Measurements from ENCODE around the gene DTD1.

Gene DTD1

GRCh38 chr20:18749528-18749927 is 161.7 kb downstream of the DTD1 start:
- Histone ChIP-seq H3K4me3 (ENCODE audit: low read depth in 1 of 2, low read length in 2 of 2) (no peak overlapping the region), H3K9ac (ENCODE audit: low read depth, low read length) (no peak overlapping the region), H3K79me2 (ENCODE audit: insufficient read depth, low read length) (no peaks in the 10 kb centered on the region), H3K27ac (ENCODE audit: low read length) (no peak overlapping the region), H3K9me3 (ENCODE audit: insufficient read depth, low read length, severe bottlenecking) (no peaks in the 10 kb centered on the region), H3K27me3 (ENCODE audit: insufficient read depth, low read length, poor library complexity) (peaks cover 7% of the 10 kb centered on the region), H3K36me3 (ENCODE audit: insufficient read depth, low read length) (no peaks in the 10 kb centered on the region), H4K20me1 (ENCODE audit: insufficient read depth, low read length) (no peaks in the 10 kb centered on the region), H3K4me2 (ENCODE audit: insufficient read depth, low read length) (no peak overlapping the region), H2AFZ (ENCODE audit: low read depth, low read length) (no peak overlapping the region), H3K4me1 (ENCODE audit: insufficient read depth, low read length) (no peaks in the 10 kb centered on the region)
- DNase-seq (no peak), ATAC-seq (ENCODE audit: insufficient read depth, low read depth) (no peak)
- TF ChIP-seq CTCF (IDR thresholded peaks at IDR 0.05; ENCODE audit: borderline replicate concordance, extremely low read depth, low read length, poor library complexity, severe bottlenecking) (no peak), EZH2 (IDR thresholded peaks at IDR 0.05; ENCODE audit: borderline replicate concordance, low read depth, low read length, severe bottlenecking) (no peak)

- no peak overlapping the region for H3K27ac ChIP-seq (ENCODE audit: low read length)
- H3K36me3 ChIP-seq (ENCODE audit: insufficient read depth, low read length): no peaks in the 10 kb centered on the region
- peaks cover 7% of the 10 kb centered on the region for H3K27me3 ChIP-seq (ENCODE audit: insufficient read depth, low read length, poor library complexity)
- no peak overlapping the region for H3K9ac ChIP-seq (ENCODE audit: low read depth, low read length)
- H2AFZ ChIP-seq (ENCODE audit: low read depth, low read length): no peak overlapping the region
- H3K9me3 ChIP-seq (ENCODE audit: insufficient read depth, low read length, severe bottlenecking): no peaks in the 10 kb centered on the region
- H4K20me1 ChIP-seq (ENCODE audit: insufficient read depth, low read length): no peaks in the 10 kb centered on the region
- TF ChIP-seq CTCF (IDR thresholded peaks at IDR 0.05; ENCODE audit: borderline replicate concordance, extremely low read depth, low read length, poor library complexity, severe bottlenecking) (no peak), EZH2 (IDR thresholded peaks at IDR 0.05; ENCODE audit: borderline replicate concordance, low read depth, low read length, severe bottlenecking) (no peak)
- no peak overlapping the region for H3K4me3 ChIP-seq (ENCODE audit: low read depth in 1 of 2, low read length in 2 of 2)
- no peaks in the 10 kb centered on the region for H3K79me2 ChIP-seq (ENCODE audit: insufficient read depth, low read length)
- DNase-seq (no peak), ATAC-seq (ENCODE audit: insufficient read depth, low read depth) (no peak)
- H3K4me2 ChIP-seq (ENCODE audit: insufficient read depth, low read length): no peak overlapping the region
- no peaks in the 10 kb centered on the region for H3K4me1 ChIP-seq (ENCODE audit: insufficient read depth, low read length)
Observed at GRCh38 chr20:18750735-18751134, 162.9 kb downstream of the DTD1 start.

- no peak overlapping the region for H3K4me2 ChIP-seq (ENCODE audit: insufficient read depth, low read length)
- DNase-seq: no peak
- no peak overlapping the region for H3K27ac ChIP-seq (ENCODE audit: low read length)
- H3K4me3 ChIP-seq (ENCODE audit: low read depth in 1 of 2, low read length in 2 of 2): no peak overlapping the region
- no peak overlapping the region for H2AFZ ChIP-seq (ENCODE audit: low read depth, low read length)
- no peaks in the 10 kb centered on the region for H3K4me1 ChIP-seq (ENCODE audit: insufficient read depth, low read length)
- H3K9me3 ChIP-seq (ENCODE audit: insufficient read depth, low read length, severe bottlenecking): no peaks in the 10 kb centered on the region
- H3K27me3 ChIP-seq (ENCODE audit: insufficient read depth, low read length, poor library complexity): peaks cover 2% of the 10 kb centered on the region
- no peak for ATAC-seq (ENCODE audit: insufficient read depth, low read depth)
- H3K9ac ChIP-seq (ENCODE audit: low read depth, low read length): no peak overlapping the region
- TF ChIP-seq CTCF (IDR thresholded peaks at IDR 0.05; ENCODE audit: borderline replicate concordance, extremely low read depth, low read length, poor library complexity, severe bottlenecking) (no peak), EZH2 (IDR thresholded peaks at IDR 0.05; ENCODE audit: borderline replicate concordance, low read depth, low read length, severe bottlenecking) (no peak)
- no peaks in the 10 kb centered on the region for H3K36me3 ChIP-seq (ENCODE audit: insufficient read depth, low read length)
- H4K20me1 ChIP-seq (ENCODE audit: insufficient read depth, low read length): no peaks in the 10 kb centered on the region
- H3K79me2 ChIP-seq (ENCODE audit: insufficient read depth, low read length): no peaks in the 10 kb centered on the region
Observed at GRCh38 chr20:18754030-18754652, 166.3 kb downstream of the DTD1 start.
